ENCODE data around the gene FAM13C.
"Not testable (repeated sequence)": the region's sequence is repeated elsewhere in the genome, so short reads cannot be mapped to it uniquely, and the experiment has no call there.

FAM13C gene

DNA sequence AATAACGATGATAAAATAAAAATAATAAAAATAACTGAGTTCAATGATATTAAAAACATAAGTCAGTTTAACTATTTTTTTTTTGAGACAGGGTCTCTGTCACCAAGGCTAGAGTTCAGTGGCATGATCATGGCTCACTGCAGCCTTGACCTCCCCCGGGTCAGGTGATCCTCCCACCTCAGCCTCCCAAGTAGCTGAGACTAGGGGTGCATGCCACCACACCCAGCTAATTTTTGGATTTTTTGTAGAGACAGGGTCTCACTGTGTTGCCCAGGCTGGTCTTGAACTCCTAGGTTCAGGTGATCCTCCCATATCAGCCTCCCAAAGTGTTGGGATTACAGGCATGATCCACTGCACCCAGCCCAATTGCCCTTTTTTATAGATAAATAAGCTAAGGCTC, 138.8 kb downstream of the FAM13C start:
- not testable (repeated sequence) for DNase-seq

DNA sequence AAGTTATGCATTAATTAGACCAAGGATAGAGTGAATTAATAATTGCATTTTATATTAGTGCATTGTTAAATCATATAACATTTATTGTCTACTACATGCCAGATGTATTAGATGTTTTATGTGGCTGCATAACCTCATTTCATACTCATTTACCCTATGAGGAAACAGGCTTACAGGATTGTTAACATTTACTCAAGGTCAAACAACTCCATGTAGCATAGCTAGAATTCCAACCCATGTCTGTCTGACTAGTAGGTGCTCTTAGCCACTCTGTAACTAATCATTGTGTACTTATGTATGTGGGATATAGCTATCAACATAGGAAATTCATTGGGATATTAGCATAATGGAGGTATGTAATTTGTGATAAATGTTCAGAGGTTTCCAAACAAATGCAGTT, 139.6 kb downstream of the FAM13C start:
- no peak for DNase-seq

DNA sequence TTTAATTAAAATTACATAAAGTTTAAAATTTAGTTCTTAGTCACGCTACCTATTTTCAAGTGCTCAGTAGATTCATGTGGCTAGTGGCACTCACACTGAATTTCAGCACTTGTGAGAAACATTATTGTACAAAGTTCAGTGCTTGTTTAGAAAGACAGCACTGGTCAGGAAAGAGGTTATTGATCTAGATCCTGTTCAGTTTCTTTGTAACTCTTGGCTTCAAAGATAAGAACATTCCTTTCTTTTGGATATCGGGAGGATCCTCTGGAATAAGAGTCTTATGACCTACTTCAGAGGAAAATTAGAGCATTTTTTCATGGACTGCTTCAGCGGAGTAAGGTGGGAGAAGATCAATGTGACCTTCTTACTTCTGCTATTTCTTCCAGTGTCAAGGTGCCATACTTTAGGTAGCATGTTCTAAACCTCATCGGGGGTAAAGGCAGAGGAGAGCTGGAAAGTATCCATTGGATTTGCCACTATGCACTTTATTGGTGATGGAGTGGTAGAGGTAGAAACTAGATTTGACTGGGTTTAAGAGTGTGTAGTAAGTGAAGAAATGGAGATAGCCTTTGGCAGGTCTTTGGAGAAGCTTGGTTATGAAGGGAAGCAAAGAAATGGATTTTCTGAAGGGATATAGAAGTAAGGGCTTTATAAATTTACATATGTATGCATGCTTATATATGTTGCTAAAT, 146.0 kb downstream of the FAM13C start:
- DNase-seq: no peak

DNA sequence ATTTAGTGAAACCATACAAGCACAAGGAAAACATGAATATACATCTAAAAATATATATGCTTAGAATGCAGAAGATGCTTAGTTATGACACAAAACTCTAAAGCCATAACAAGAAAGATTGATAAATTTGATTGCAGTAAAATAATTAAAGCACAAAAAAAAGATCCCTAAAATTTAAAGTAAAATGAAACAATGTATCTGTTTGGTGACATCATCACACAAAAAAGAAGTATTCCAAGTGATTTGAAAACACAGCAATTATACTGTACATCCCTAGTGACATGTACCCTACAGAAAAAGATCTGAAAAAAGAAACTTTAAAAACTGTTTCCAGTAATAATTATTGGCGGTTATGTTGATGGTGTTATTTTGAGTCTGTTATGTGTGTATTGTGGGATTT, 148.2 kb downstream of the FAM13C start:
- no peak for DNase-seq

DNA sequence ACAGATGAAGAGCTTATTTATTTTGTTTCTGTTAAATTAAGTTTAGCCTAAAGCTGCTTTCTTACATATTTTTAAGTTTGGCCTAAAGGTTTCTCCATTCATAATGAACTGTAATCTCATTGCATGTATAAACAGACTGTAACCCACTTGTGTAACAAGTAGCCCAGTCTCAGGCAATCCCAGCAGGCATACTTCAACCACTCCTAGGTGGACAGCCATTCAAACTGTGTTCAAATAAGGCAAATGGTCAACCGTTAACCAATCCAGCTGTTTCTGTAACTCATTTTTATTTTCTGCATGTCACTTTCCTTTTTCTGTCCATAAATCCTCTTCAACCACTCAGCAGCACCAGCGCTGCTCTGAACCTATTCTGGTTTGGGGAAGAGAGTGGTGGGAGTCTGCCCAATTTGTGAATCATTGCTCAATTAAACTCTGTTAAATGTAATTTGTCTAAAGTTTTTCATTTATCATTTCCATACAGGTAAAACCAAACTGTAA, 150.0 kb downstream of the FAM13C start:
- no peak for DNase-seq

DNA sequence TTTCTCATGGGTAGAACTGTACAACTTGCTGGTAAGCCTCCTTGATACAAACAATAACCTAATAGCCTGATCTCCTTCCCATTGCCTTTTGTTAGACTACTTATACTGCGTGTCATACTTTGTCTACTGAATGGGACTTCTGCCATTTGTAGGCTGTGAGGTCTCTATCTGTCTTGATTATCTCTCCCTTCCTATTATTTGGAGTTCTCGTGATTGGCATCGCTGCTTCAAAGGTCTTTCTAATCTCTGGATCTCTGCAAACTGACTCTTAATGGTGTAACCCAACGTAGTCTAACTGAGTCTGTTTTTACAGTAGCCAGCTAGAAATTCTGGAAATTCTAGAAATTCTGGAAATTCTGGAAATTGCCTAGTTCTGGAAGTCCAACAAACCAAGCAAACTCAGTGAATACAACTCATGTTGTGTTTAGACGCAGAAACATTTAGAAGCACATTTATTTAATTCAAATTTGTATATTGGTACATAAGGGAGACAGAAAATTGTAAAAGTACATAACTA, 156.1 kb downstream of the FAM13C start:
- DNase-seq: no peak

Data from left hindlimb (tissue), 1 donor.